H1 (cell line): ENCODE data around the gene MYPN. TPM values are rescaled to one million over a fixed set of nuclear protein-coding genes. Genes with fewer than 3 reads are reported as not detected.

Source experiments
- CTCF ChIA-PET: fragments of 300-600 bp; sonication (Branson Sonifier 250); formaldehyde crosslinking; loops from one replicate; lab custom pipeline; 2021; ENCODE audit not compliant: partially characterized antibody; lab: Charles Lee
- POLR2A ChIA-PET: fragments of 300-600 bp; sonication (Branson Sonifier 250); formaldehyde crosslinking; loops from one replicate; lab custom pipeline; 2021; ENCODE audit warnings: inconsistent platforms; ENCODE audit not compliant: partially characterized antibody; lab: Charles Lee
- DNase-seq, 2 experiments: peaks; one replicate each; pipeline versions ENCODE4 v3.0.0 to v3.0.0-alpha.2; 2010 to 2022; ENCODE audit warnings: low spot score in 2 of 2, low read depth in 1 of 2, mixed read lengths in 1 of 2
- FAIRE-seq: peaks from 2 replicates; lab custom pipeline; 2011; peaks lifted over from hg19 to GRCh38; lab: Jason Lieb, UNC
- H2AFZ ChIP-seq: 2 replicates; pipeline ENCODE4 v1.8.1; 2012; ENCODE audit warnings: low read length, inconsistent platforms
- H2AK5ac ChIP-seq: 2 replicates; pipeline ENCODE4 v1.6.1; 2013; ENCODE audit warnings: low read depth, low read length
- H2BK120ac ChIP-seq: replicated peaks from 2 replicates; pipeline ENCODE3; 2013; ENCODE audit warnings: low read depth, low read length, inconsistent platforms
- H2BK12ac ChIP-seq: 2 replicates; pipeline ENCODE4 v1.6.1; 2013; ENCODE audit warnings: low read depth, low read length
- H2BK15ac ChIP-seq: 2 replicates; pipeline ENCODE4 v1.6.1; 2013; ENCODE audit warnings: low read length
- H2BK20ac ChIP-seq: 2 replicates; pipeline ENCODE4 v1.6.1; 2013; ENCODE audit warnings: low read length
- H2BK5ac ChIP-seq: 2 replicates; pipeline ENCODE4 v1.6.1; 2013; ENCODE audit warnings: low read depth, low read length
- H3K14ac ChIP-seq: 2 replicates; pipeline ENCODE4 v1.6.1; 2013; ENCODE audit warnings: inconsistent platforms; ENCODE audit not compliant: insufficient read length
- H3K18ac ChIP-seq: 2 replicates; pipeline ENCODE4 v1.6.1; 2013; ENCODE audit warnings: low read length; ENCODE audit errors: extremely low read depth
- H3K23ac ChIP-seq: 2 replicates; pipeline ENCODE4 v1.6.1; 2013; ENCODE audit warnings: inconsistent platforms; ENCODE audit not compliant: insufficient read length
- H3K23me2 ChIP-seq: 2 replicates; pipeline ENCODE4 v1.6.1; 2013; ENCODE audit warnings: low read depth, low read length
- H3K27ac ChIP-seq: 2 replicates; pipeline ENCODE4 v1.6.1; 2011; ENCODE audit warnings: low read depth, low read length, inconsistent platforms
- H3K27me3 ChIP-seq, 4 experiments: replicated peaks in 1 of 4; 1 replicate in 1 of 4; 2 replicates in 3 of 4; pipeline versions ENCODE4 v1.6.1 to v1.8.1; 2011 to 2013; ENCODE audit warnings: low read length in 3 of 4, mild to moderate bottlenecking in 3 of 4, inconsistent platforms in 2 of 4, mixed read lengths in 2 of 4, moderate library complexity in 1 of 4; ENCODE audit not compliant: control insufficient read depth in 3 of 4, insufficient read depth in 3 of 4; ENCODE audit errors: extremely low read depth in 1 of 4
- H3K36me3 ChIP-seq, 4 experiments: 2 replicates each; pipeline versions ENCODE4 v1.6.1 to v1.8.1; 2011 to 2013; ENCODE audit warnings: mild to moderate bottlenecking in 4 of 4, low read length in 3 of 4, moderate library complexity in 2 of 4, control low read depth in 1 of 4, inconsistent platforms in 1 of 4; ENCODE audit not compliant: insufficient read depth in 4 of 4, control insufficient read depth in 2 of 4
- H3K4ac ChIP-seq: replicated peaks from 2 replicates; pipeline ENCODE3; 2013; ENCODE audit warnings: low read length, low read depth, mixed read lengths, inconsistent platforms; ENCODE audit not compliant: insufficient read length
- H3K4me1 ChIP-seq, 4 experiments: replicated peaks in 1 of 4; 1 replicate in 1 of 4; 2 replicates in 3 of 4; pipeline versions ENCODE4 v1.6.1 to v1.8.1; 2011 to 2013; ENCODE audit warnings: low read length in 3 of 4, inconsistent platforms in 2 of 4, mixed read lengths in 1 of 4; ENCODE audit not compliant: insufficient read depth in 4 of 4, control insufficient read depth in 3 of 4
- H3K4me2 ChIP-seq, 2 experiments: 2 replicates each; pipeline versions ENCODE4 v1.6.1 to v1.8.1; 2011 to 2013; ENCODE audit warnings: low read depth in 2 of 2, low read length in 2 of 2, control low read depth in 1 of 2, inconsistent platforms in 1 of 2, mild to moderate bottlenecking in 1 of 2; ENCODE audit not compliant: insufficient read depth in 1 of 2
- H3K4me3 ChIP-seq, 4 experiments: fragments of 200-600, 300-600 bp in 1 of 4; sonication (generic), shearing (Covaris generic), sonication (Bioruptor Twin) in 1 of 4; 2 replicates each; pipeline versions ENCODE4 v1.5.1 to v1.8.1; 2011 to 2016; ENCODE audit warnings: low read length in 4 of 4, low read depth in 3 of 4, control low read depth in 2 of 4, inconsistent platforms in 2 of 4, mild to moderate bottlenecking in 2 of 4, mixed read lengths in 1 of 4, moderate library complexity in 1 of 4; ENCODE audit not compliant: insufficient read depth in 2 of 4; ENCODE audit errors: extremely low read depth in 1 of 4
- H3K56ac ChIP-seq: replicated peaks from 2 replicates; pipeline ENCODE3; 2013; ENCODE audit warnings: low read depth, mild to moderate bottlenecking, mixed read lengths, low read length, inconsistent platforms; ENCODE audit not compliant: insufficient read length
- H3K79me1 ChIP-seq: 2 replicates; pipeline ENCODE4 v1.6.1; 2013; ENCODE audit warnings: low read depth, low read length, control low read depth
- H3K79me2 ChIP-seq, 2 experiments: 2 replicates each; pipeline versions ENCODE4 v1.6.1 to v1.8.1; 2012 to 2013; ENCODE audit warnings: low read length in 2 of 2, mild to moderate bottlenecking in 2 of 2, inconsistent platforms in 1 of 2; ENCODE audit not compliant: insufficient read depth in 2 of 2, control insufficient read depth in 1 of 2
- H3K9ac ChIP-seq, 4 experiments: replicated peaks in 1 of 4; 1 replicate in 1 of 4; 2 replicates in 3 of 4; pipeline versions ENCODE4 v1.6.1 to v1.8.1; 2011 to 2013; ENCODE audit warnings: low read depth in 3 of 4, low read length in 3 of 4, control low read depth in 2 of 4, mild to moderate bottlenecking in 2 of 4, moderate library complexity in 2 of 4, inconsistent platforms in 1 of 4; ENCODE audit errors: extremely low read depth in 1 of 4
- H3K9me3 ChIP-seq, 2 experiments: 2 replicates each; pipeline versions ENCODE4 v1.6.1 to v1.8.1; 2012 to 2013; ENCODE audit warnings: mild to moderate bottlenecking in 2 of 2, moderate library complexity in 2 of 2, control low read depth in 1 of 2, inconsistent platforms in 1 of 2, low read depth in 1 of 2, low read length in 1 of 2, mixed read lengths in 1 of 2; ENCODE audit not compliant: insufficient read depth in 2 of 2
- H4K20me1 ChIP-seq, 2 experiments: replicated peaks in 1 of 2; 2 replicates each; pipeline versions ENCODE3 to v1.8.1; 2011 to 2013; ENCODE audit warnings: inconsistent platforms in 2 of 2, low read length in 2 of 2, mild to moderate bottlenecking in 1 of 2; ENCODE audit not compliant: insufficient read depth in 2 of 2, control insufficient read depth in 1 of 2
- H4K5ac ChIP-seq: 2 replicates; pipeline ENCODE4 v1.6.1; 2013; ENCODE audit warnings: low read length, low read depth, mixed read lengths, inconsistent platforms; ENCODE audit not compliant: insufficient read length
- H4K8ac ChIP-seq: 2 replicates; pipeline ENCODE4 v1.8.0; 2013; ENCODE audit warnings: mild to moderate bottlenecking, moderate library complexity, low read length, inconsistent platforms; ENCODE audit not compliant: insufficient read depth; ENCODE audit errors: extremely low read depth
- H4K91ac ChIP-seq: replicated peaks from 2 replicates; pipeline ENCODE3; 2013; ENCODE audit warnings: low read length, mixed read lengths, inconsistent platforms; ENCODE audit not compliant: insufficient read length
- ASH2L ChIP-seq: fragments of 200-600, 300-600 bp; sonication (generic); IDR thresholded peaks from one replicate; pipeline ENCODE4 v1.7.1; 2017; ENCODE audit warnings: low read length
- CHD1 ChIP-seq: IDR thresholded peaks from 2 replicates; pipeline ENCODE4 v1.6.1; 2012; ENCODE audit warnings: low read depth, low read length, improper control_type of control experiment
- CTBP2 ChIP-seq: IDR thresholded peaks from 2 replicates; pipeline ENCODE4 v1.7.0; 2011; ENCODE audit warnings: borderline replicate concordance, mild to moderate bottlenecking, moderate library complexity, mixed read lengths, low read length; ENCODE audit not compliant: insufficient read depth, insufficient read length
- JUND ChIP-seq: IDR thresholded peaks from 2 replicates; pipeline ENCODE4 v1.6.1; 2011; ENCODE audit warnings: mild to moderate bottlenecking, improper control_type of control experiment, low read length
- KDM1A ChIP-seq: fragments of 200-600, 300-600 bp; sonication (generic); IDR thresholded peaks from 2 replicates; pipeline ENCODE4 v1.7.1; 2016; ENCODE audit warnings: mild to moderate bottlenecking, low read length, borderline replicate concordance
- KDM5A ChIP-seq: fragments of 200-600 bp; IDR thresholded peaks from 2 replicates; pipeline ENCODE4 v1.7.1; 2012; ENCODE audit warnings: mild to moderate bottlenecking, low read length, inconsistent platforms, mixed read lengths
- MAFK ChIP-seq: IDR thresholded peaks from 2 replicates; pipeline ENCODE4 v1.6.1; 2012; ENCODE audit warnings: low read depth, mild to moderate bottlenecking, improper control_type of control experiment, low read length
- POLR2A ChIP-seq, 2 experiments: IDR thresholded peaks; 1 replicate in 1 of 2; 2 replicates in 1 of 2; pipeline ENCODE4 v1.6.1; 2011; ENCODE audit warnings: low read depth in 2 of 2, low read length in 2 of 2, mild to moderate bottlenecking in 2 of 2; ENCODE audit errors: control extremely low read depth in 1 of 2
- SIN3A ChIP-seq, 2 experiments: IDR thresholded peaks in 1 of 2; conservative IDR thresholded peaks in 1 of 2; 2 replicates each; pipeline ENCODE4 v1.6.1; 2011 to 2012; ENCODE audit warnings: low read length in 2 of 2, improper control_type of control experiment in 1 of 2, low read depth in 1 of 2, mild to moderate bottlenecking in 1 of 2
- SP2 ChIP-seq: IDR thresholded peaks from 2 replicates; pipeline ENCODE4 v1.6.1; 2012; ENCODE audit warnings: mild to moderate bottlenecking, low read length, inconsistent platforms
- TAF7 ChIP-seq: optimal IDR thresholded peaks from 2 replicates; pipeline ENCODE3; 2011; ENCODE audit warnings: low read depth, mild to moderate bottlenecking, inconsistent platforms, low read length, moderate library complexity, borderline replicate concordance
- WGBS, 2 experiments: shearing (Covaris generic) in 1 of 2; methylation state at CpG; one replicate each; pipeline versions ENCODE4 v1.1.6 to v1.1.7; 2013 to 2015; ENCODE audit warnings: low lambda C conversion rate in 2 of 2, mixed read lengths in 2 of 2, inconsistent platforms in 1 of 2, low coverage in 1 of 2, missing lambda C conversion rate in 1 of 2; ENCODE audit not compliant: insufficient replicate concordance in 2 of 2, insufficient coverage in 1 of 2, insufficient read length in 1 of 2; ENCODE audit errors: extremely low coverage in 1 of 2, missing lambda C conversion rate in 1 of 2; 5-methylcytosine and 5-hydroxymethylcytosine counted together
- polyA plus RNA-seq, 7 experiments: library from polyadenylated mRNA; depleted of rRNA in 3 of 7; stranded (reverse) in 5 of 7; unstranded in 2 of 7; fragments of >200 nt in 5 of 7; fragments of 200-250 nt in 2 of 7; gene quantifications; 1 replicate in 5 of 7; 2 replicates in 1 of 7; 4 replicates in 1 of 7; pipeline versions ENCODE4 v1.2.1 to v1.2.3, GENCODE V29; 2011 to 2013; ENCODE audit warnings: missing spikeins in 2 of 7, mixed read lengths in 2 of 7
- total RNA-seq: library from RNA; stranded (reverse); fragmentation: NEBNext Ultra II Directional; extraction: Animal tissue kit (Norgen Biotek cat#: 25700); gene quantifications from 2 replicates; pipeline ENCODE4 v1.2.1, GENCODE V29; 2021

The MYPN gene
- total and polyA plus RNA-seq, 2 of the 8 experiments (the other 6 are each of a cell fraction or from before 2014, with no cell fraction given): not detected

DNA sequence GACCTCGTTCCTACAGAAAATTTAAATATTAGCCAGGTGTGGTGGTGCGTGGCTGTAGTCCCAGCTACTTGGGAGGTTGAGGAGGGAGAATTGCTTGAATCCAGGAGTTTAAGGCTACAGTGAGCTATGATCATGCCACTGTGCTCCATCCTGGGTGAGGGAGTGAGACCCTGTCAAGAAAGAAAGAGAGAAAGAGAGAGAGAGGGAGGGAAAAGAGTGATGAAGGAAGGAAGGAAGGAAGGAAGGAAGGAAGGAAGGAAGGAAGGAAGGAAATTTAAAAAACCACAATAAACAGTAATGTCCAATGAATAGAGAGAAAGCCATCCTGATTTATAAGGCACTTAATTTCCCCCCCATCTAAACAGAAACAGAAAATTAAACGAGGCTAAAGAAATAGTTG, 9.4 kb downstream of the MYPN start:
- H4K8ac ChIP-seq: no peak overlapping the region
- no peak overlapping the region for H3K27ac ChIP-seq
- H4K20me1 ChIP-seq: no peaks in the 10 kb centered on the region
- 89% methylated on average over 2 of the region's 3 CpGs; no CpG with 5 or more reads in 1 of the 2 experiments for WGBS, 2 experiments
- no peak overlapping the region for H3K9ac ChIP-seq
- H2BK5ac ChIP-seq: no peak overlapping the region
- no peaks in the 10 kb centered on the region for H3K79me1 ChIP-seq
- H3K4ac ChIP-seq: no peak overlapping the region
- H3K14ac ChIP-seq: no peak overlapping the region
- no peak overlapping the region for H4K5ac ChIP-seq
- no peak overlapping the region for H2AK5ac ChIP-seq
- DNase-seq (no peak), FAIRE-seq (no peak)
- H2BK15ac ChIP-seq: no peak overlapping the region
- no peak overlapping the region for H3K4me3 ChIP-seq
- ChIA-PET CTCF (interaction anchor here (1.7 kb wide), 1 partner anchor 38 kb away, joined by 6 read pairs; no protein-coding TSS in a partner anchor), POLR2A (no interaction called here)
- H2BK120ac ChIP-seq: no peak overlapping the region
- H3K36me3 ChIP-seq: no peaks in the 10 kb centered on the region
- no peak overlapping the region for H2AFZ ChIP-seq
- no peaks in the 10 kb centered on the region for H3K23me2 ChIP-seq
- no peak overlapping the region for H4K91ac ChIP-seq
- H3K79me2 ChIP-seq: no peaks in the 10 kb centered on the region
- no peak for TF ChIP-seq POLR2A (IDR thresholded peaks at IDR 0.05; ENCODE audit: control extremely low read depth in 1 of 2, low read depth in 2 of 2, low read length in 2 of 2)
- no peak for TF ChIP-seq MAFK
- no peak for TF ChIP-seq JUND
- no peak for TF ChIP-seq KDM1A
- no peak for TF ChIP-seq TAF7
- no peak for TF ChIP-seq SIN3A (conservative IDR thresholded peaks at IDR 0.05 in 1 of 2, IDR thresholded peaks at IDR 0.05 in 1 of 2; ENCODE audit: low read depth in 1 of 2, low read length in 2 of 2)
- no peak for TF ChIP-seq KDM5A
- no peak for TF ChIP-seq CTBP2
- TF ChIP-seq CHD1: no peak
- TF ChIP-seq SP2: no peak
- TF ChIP-seq ASH2L: no peak
- H2BK12ac ChIP-seq: no peak overlapping the region
- no peaks in the 10 kb centered on the region for H3K9me3 ChIP-seq
- H3K4me1 ChIP-seq: no peaks in the 10 kb centered on the region; a peak in 1 of 7 replicates
- no peak overlapping the region for H3K4me2 ChIP-seq
- H2BK20ac ChIP-seq: no peak overlapping the region
- H3K18ac ChIP-seq: no peak overlapping the region
- H3K56ac ChIP-seq: no peak overlapping the region
- no peak overlapping the region for H3K23ac ChIP-seq
- no peaks in the 10 kb centered on the region for H3K27me3 ChIP-seq
